ENCODE measurements around the gene TMEM39B.

TMEM39B gene

DNA sequence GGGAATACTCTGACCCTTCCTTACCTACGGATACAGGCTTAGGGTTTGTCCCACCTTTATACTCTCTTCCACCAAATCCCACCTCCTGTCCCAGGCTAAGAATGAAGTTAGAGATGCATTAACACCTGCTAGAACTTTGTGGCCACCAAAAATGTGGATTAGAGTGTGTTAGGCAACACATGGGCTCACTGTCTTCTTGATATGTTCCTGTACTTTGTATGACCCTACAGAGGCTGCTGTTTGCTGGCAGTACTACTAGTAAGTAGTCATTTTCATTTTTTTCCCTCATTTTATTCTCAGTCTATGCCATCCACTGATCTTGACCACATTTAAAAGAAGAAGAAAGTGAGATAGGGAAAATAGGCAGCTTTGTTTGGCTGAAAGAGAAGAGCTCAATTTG, 21.0 kb upstream of the TMEM39B start:
- TF ChIP-seq TCF12 (IDR thresholded peaks at IDR 0.05; ENCODE audit: low read depth): no peak
- no peak for TF ChIP-seq NFIC (IDR thresholded peaks at IDR 0.05)
- TF ChIP-seq EP300 (IDR thresholded peaks at IDR 0.05; ENCODE audit: borderline replicate concordance): no peak
- TF ChIP-seq USF1 (IDR thresholded peaks at IDR 0.05): no peak
- no peak for TF ChIP-seq RAD21 (IDR thresholded peaks at IDR 0.05; ENCODE audit: low read depth)
- no peak for TF ChIP-seq CEBPB (IDR thresholded peaks at IDR 0.05)
- TF ChIP-seq TEAD4 (IDR thresholded peaks at IDR 0.05): no peak
- TF ChIP-seq, protein P1, sequence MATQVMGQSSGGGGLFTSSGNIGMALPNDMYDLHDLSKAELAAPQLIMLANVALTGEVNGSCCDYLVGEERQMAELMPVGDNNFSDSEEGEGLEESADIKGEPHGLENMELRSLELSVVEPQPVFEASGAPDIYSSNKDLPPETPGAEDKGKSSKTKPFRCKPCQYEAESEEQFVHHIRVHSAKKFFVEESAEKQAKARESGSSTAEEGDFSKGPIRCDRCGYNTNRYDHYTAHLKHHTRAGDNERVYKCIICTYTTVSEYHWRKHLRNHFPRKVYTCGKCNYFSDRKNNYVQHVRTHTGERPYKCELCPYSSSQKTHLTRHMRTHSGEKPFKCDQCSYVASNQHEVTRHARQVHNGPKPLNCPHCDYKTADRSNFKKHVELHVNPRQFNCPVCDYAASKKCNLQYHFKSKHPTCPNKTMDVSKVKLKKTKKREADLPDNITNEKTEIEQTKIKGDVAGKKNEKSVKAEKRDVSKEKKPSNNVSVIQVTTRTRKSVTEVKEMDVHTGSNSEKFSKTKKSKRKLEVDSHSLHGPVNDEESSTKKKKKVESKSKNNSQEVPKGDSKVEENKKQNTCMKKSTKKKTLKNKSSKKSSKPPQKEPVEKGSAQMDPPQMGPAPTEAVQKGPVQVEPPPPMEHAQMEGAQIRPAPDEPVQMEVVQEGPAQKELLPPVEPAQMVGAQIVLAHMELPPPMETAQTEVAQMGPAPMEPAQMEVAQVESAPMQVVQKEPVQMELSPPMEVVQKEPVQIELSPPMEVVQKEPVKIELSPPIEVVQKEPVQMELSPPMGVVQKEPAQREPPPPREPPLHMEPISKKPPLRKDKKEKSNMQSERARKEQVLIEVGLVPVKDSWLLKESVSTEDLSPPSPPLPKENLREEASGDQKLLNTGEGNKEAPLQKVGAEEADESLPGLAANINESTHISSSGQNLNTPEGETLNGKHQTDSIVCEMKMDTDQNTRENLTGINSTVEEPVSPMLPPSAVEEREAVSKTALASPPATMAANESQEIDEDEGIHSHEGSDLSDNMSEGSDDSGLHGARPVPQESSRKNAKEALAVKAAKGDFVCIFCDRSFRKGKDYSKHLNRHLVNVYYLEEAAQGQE (IDR thresholded peaks at IDR 0.05; ENCODE audit: low read depth): no peak
- TF ChIP-seq CREB1 (IDR thresholded peaks at IDR 0.05; ENCODE audit: low read depth): no peak
- no peak for TF ChIP-seq EGR1 (IDR thresholded peaks at IDR 0.05)
- TF ChIP-seq ZBTB7A (IDR thresholded peaks at IDR 0.05; ENCODE audit: low read depth): no peak
- TF ChIP-seq, protein P2, sequence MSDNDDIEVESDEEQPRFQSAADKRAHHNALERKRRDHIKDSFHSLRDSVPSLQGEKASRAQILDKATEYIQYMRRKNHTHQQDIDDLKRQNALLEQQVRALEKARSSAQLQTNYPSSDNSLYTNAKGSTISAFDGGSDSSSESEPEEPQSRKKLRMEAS (IDR thresholded peaks at IDR 0.05): no peak
- TF ChIP-seq YY1 (IDR thresholded peaks at IDR 0.05; ENCODE audit: low read depth): no peak
- no peak for TF ChIP-seq TAF1 (IDR thresholded peaks at IDR 0.05; ENCODE audit: low read depth)
- TF ChIP-seq FOXM1 (IDR thresholded peaks at IDR 0.05; ENCODE audit: borderline replicate concordance, low read depth): no peak

- no peak for TF ChIP-seq EP300 (IDR thresholded peaks at IDR 0.05; ENCODE audit: borderline replicate concordance)
- TF ChIP-seq TEAD4 (IDR thresholded peaks at IDR 0.05): no peak
- TF ChIP-seq FOXM1 (IDR thresholded peaks at IDR 0.05; ENCODE audit: borderline replicate concordance, low read depth): no peak
- no peak for TF ChIP-seq EGR1 (IDR thresholded peaks at IDR 0.05)
- TF ChIP-seq, protein P2 (IDR thresholded peaks at IDR 0.05): no peak
- TF ChIP-seq RAD21 (IDR thresholded peaks at IDR 0.05; ENCODE audit: low read depth): no peak
- TF ChIP-seq NFIC (IDR thresholded peaks at IDR 0.05): no peak
- no peak for TF ChIP-seq CEBPB (IDR thresholded peaks at IDR 0.05)
- no peak for TF ChIP-seq USF1 (IDR thresholded peaks at IDR 0.05)
- TF ChIP-seq YY1 (IDR thresholded peaks at IDR 0.05; ENCODE audit: low read depth): no peak
These were observed 19.9 kb upstream of the TMEM39B start for GRCh38 chr1:32052887-32053286.

- TF ChIP-seq CREB1 (IDR thresholded peaks at IDR 0.05; ENCODE audit: low read depth) (no peak), RAD21 (IDR thresholded peaks at IDR 0.05; ENCODE audit: low read depth) (no peak)
These were observed 17.3 kb upstream of the TMEM39B start for GRCh38 chr1:32055416-32055815.

- TF ChIP-seq TEAD4 (IDR thresholded peaks at IDR 0.05) (no peak), NFIC (IDR thresholded peaks at IDR 0.05) (no peak), EGR1 (IDR thresholded peaks at IDR 0.05) (no peak), FOXM1 (IDR thresholded peaks at IDR 0.05; ENCODE audit: borderline replicate concordance, low read depth) (no peak), RAD21 (IDR thresholded peaks at IDR 0.05; ENCODE audit: low read depth) (no peak), CREB1 (IDR thresholded peaks at IDR 0.05; ENCODE audit: low read depth) (no peak), EP300 (IDR thresholded peaks at IDR 0.05; ENCODE audit: borderline replicate concordance) (no peak), ZBTB7A (IDR thresholded peaks at IDR 0.05; ENCODE audit: low read depth) (no peak), USF1 (IDR thresholded peaks at IDR 0.05) (no peak), YY1 (IDR thresholded peaks at IDR 0.05; ENCODE audit: low read depth) (no peak), CEBPB (IDR thresholded peaks at IDR 0.05) (no peak), TAF1 (IDR thresholded peaks at IDR 0.05; ENCODE audit: low read depth) (no peak), TCF12 (IDR thresholded peaks at IDR 0.05; ENCODE audit: low read depth) (no peak)
- TF ChIP-seq, protein P1 (IDR thresholded peaks at IDR 0.05; ENCODE audit: low read depth): no peak
- TF ChIP-seq, protein P2 (IDR thresholded peaks at IDR 0.05): no peak
These were observed 16.1 kb upstream of the TMEM39B start for GRCh38 chr1:32056598-32056997.

- TF ChIP-seq NFIC (IDR thresholded peaks at IDR 0.05) (no peak), EGR1 (IDR thresholded peaks at IDR 0.05) (no peak), USF1 (IDR thresholded peaks at IDR 0.05) (no peak), YY1 (IDR thresholded peaks at IDR 0.05; ENCODE audit: low read depth) (no peak), TAF1 (IDR thresholded peaks at IDR 0.05; ENCODE audit: low read depth) (no peak), FOXM1 (IDR thresholded peaks at IDR 0.05; ENCODE audit: borderline replicate concordance, low read depth) (no peak), RAD21 (IDR thresholded peaks at IDR 0.05; ENCODE audit: low read depth) (no peak), CEBPB (IDR thresholded peaks at IDR 0.05) (no peak), TCF12 (IDR thresholded peaks at IDR 0.05; ENCODE audit: low read depth) (no peak), TEAD4 (IDR thresholded peaks at IDR 0.05) (no peak), CREB1 (IDR thresholded peaks at IDR 0.05; ENCODE audit: low read depth) (no peak), EP300 (IDR thresholded peaks at IDR 0.05; ENCODE audit: borderline replicate concordance) (no peak), ZBTB7A (IDR thresholded peaks at IDR 0.05; ENCODE audit: low read depth) (no peak)
- TF ChIP-seq, protein P2 (IDR thresholded peaks at IDR 0.05): no peak
- TF ChIP-seq, protein P1 (IDR thresholded peaks at IDR 0.05; ENCODE audit: low read depth): no peak
These were observed 11.8 kb upstream of the TMEM39B start for GRCh38 chr1:32060914-32061313.

All from Ishikawa (cell line).